ENCODE data around the gene KIAA0319L. TPM values are rescaled to one million over a fixed set of nuclear protein-coding genes. Genes with fewer than 3 reads are reported as not detected.

Gene KIAA0319L
- total RNA-seq, 1 experiment from 2014 or later = 72.6 TPM

- Mint-ChIP-seq H3K36me3 (ENCODE audit: insufficient read depth, unreplicated experiment) (no peaks in the 10 kb centered on the region), H3K4me3 (ENCODE audit: low read depth, unreplicated experiment) (no peak overlapping the region), H3K27me3 (ENCODE audit: unreplicated experiment) (no peaks in the 10 kb centered on the region), H3K27ac (ENCODE audit: unreplicated experiment) (no peak overlapping the region), H3K9me3 (ENCODE audit: low read depth, unreplicated experiment) (no peaks in the 10 kb centered on the region), H3K4me1 (ENCODE audit: low read depth, unreplicated experiment) (no peaks in the 10 kb centered on the region)
- CTCF ChIA-PET = no interaction called here
- no peak for TF ChIP-seq CTCF (IDR thresholded peaks at IDR 0.05; ENCODE audit: unreplicated experiment)
- no peak for DNase-seq
- intact Hi-C loops (cut with micrococcal nuclease; ENCODE audit: unreplicated experiment) = no loop called here
- BruUV-seq (replicated peaks) = no TSS peak
Observed at GRCh38 chr1:35444519-35444774, 112.8 kb downstream of the KIAA0319L start.

- H3K36me3 Mint-ChIP-seq (ENCODE audit: insufficient read depth, unreplicated experiment) = no peaks in the 10 kb centered on the region
- no peak overlapping the region for H3K27ac Mint-ChIP-seq (ENCODE audit: unreplicated experiment)
- CTCF ChIA-PET = no interaction called here
- H3K4me1 Mint-ChIP-seq (ENCODE audit: low read depth, unreplicated experiment) = no peaks in the 10 kb centered on the region
- intact Hi-C loops (cut with micrococcal nuclease; ENCODE audit: unreplicated experiment) = no loop called here
- no peaks in the 10 kb centered on the region for H3K27me3 Mint-ChIP-seq (ENCODE audit: unreplicated experiment)
- no peak for TF ChIP-seq CTCF (IDR thresholded peaks at IDR 0.05; ENCODE audit: unreplicated experiment)
- no peak overlapping the region for H3K4me3 Mint-ChIP-seq (ENCODE audit: low read depth, unreplicated experiment)
- no peaks in the 10 kb centered on the region for H3K9me3 Mint-ChIP-seq (ENCODE audit: low read depth, unreplicated experiment)
- BruUV-seq (replicated peaks) = no TSS peak
- DNase-seq = no peak
Observed at GRCh38 chr1:35443768-35444518, 113.3 kb downstream of the KIAA0319L start.

GRCh38 chr1:35442734-35443133 lies 114.5 kb downstream of the KIAA0319L start:
- DNase-seq = no peak
- Mint-ChIP-seq H3K27me3 (ENCODE audit: unreplicated experiment) (no peaks in the 10 kb centered on the region), H3K4me1 (ENCODE audit: low read depth, unreplicated experiment) (no peaks in the 10 kb centered on the region), H3K36me3 (ENCODE audit: insufficient read depth, unreplicated experiment) (no peaks in the 10 kb centered on the region), H3K27ac (ENCODE audit: unreplicated experiment) (no peak overlapping the region), H3K9me3 (ENCODE audit: low read depth, unreplicated experiment) (no peaks in the 10 kb centered on the region), H3K4me3 (ENCODE audit: low read depth, unreplicated experiment) (no peak overlapping the region)
- intact Hi-C loops (cut with micrococcal nuclease; ENCODE audit: unreplicated experiment) = no loop called here
- BruUV-seq (replicated peaks) = no TSS peak
- CTCF ChIA-PET = no interaction called here
- TF ChIP-seq CTCF (IDR thresholded peaks at IDR 0.05; ENCODE audit: unreplicated experiment) = no peak

- H3K4me1 Mint-ChIP-seq (ENCODE audit: low read depth, unreplicated experiment) = no peaks in the 10 kb centered on the region
Observed at GRCh38 chr1:35441926-35442579, 115.2 kb downstream of the KIAA0319L start.

More at GRCh38 chr1:35441926-35442579, 115.2 kb downstream of the KIAA0319L start:
- Mint-ChIP-seq H3K9me3 (ENCODE audit: low read depth, unreplicated experiment) (no peaks in the 10 kb centered on the region), H3K4me3 (ENCODE audit: low read depth, unreplicated experiment) (no peak overlapping the region), H3K27me3 (ENCODE audit: unreplicated experiment) (no peaks in the 10 kb centered on the region), H3K36me3 (ENCODE audit: insufficient read depth, unreplicated experiment) (peaks cover 6% of the 10 kb centered on the region), H3K27ac (ENCODE audit: unreplicated experiment) (no peak overlapping the region)
- DNase-seq = no peak
- CTCF ChIA-PET = no interaction called here
- TF ChIP-seq CTCF (IDR thresholded peaks at IDR 0.05; ENCODE audit: unreplicated experiment) = no peak
- intact Hi-C loops (cut with micrococcal nuclease; ENCODE audit: unreplicated experiment) = no loop called here
- BruUV-seq (replicated peaks) = no TSS peak

Measured in Calu3 (cell line).